AG04449 (cell line): ENCODE measurements around the gene GOLGA6L10.
"Not testable (repeated sequence)": the region's sequence is repeated elsewhere in the genome, so short reads cannot be mapped to it uniquely, and the experiment has no call there.

ENCODE experiments used
- CTCF ChIA-PET: fragments of 350-600 bp; formaldehyde crosslinking; extraction: SDS; loops from one replicate; lab custom pipeline; 2021; ENCODE audit warnings: antibody characterized with exemption; lab: Yijun Ruan, JAX
- POLR2A ChIA-PET: fragments of 400-600, 350-600 bp; formaldehyde crosslinking; extraction: SDS; loops from one replicate; lab custom pipeline; 2020; ENCODE audit warnings: antibody characterized with exemption, inconsistent platforms; lab: Yijun Ruan, JAX
- DNase-seq: peaks from one replicate; pipeline ENCODE4 v3.0.0-alpha.2; 2010; ENCODE audit warnings: low read depth, low spot score
- H3K4me3 ChIP-seq: 2 replicates; pipeline ENCODE4 v1.5.1; 2011; ENCODE audit warnings: low read depth, mild to moderate bottlenecking, control low read depth, low read length
- TF ChIP-seq, protein P1 (sequence below): IDR thresholded peaks from one replicate; pipeline ENCODE4 v1.5.1; 2011; ENCODE audit warnings: mild to moderate bottlenecking, moderate library complexity, low read length, control low read depth, inconsistent platforms; ENCODE audit not compliant: insufficient read depth; ENCODE audit errors: missing control alignments

GOLGA6L10 gene, protein sequence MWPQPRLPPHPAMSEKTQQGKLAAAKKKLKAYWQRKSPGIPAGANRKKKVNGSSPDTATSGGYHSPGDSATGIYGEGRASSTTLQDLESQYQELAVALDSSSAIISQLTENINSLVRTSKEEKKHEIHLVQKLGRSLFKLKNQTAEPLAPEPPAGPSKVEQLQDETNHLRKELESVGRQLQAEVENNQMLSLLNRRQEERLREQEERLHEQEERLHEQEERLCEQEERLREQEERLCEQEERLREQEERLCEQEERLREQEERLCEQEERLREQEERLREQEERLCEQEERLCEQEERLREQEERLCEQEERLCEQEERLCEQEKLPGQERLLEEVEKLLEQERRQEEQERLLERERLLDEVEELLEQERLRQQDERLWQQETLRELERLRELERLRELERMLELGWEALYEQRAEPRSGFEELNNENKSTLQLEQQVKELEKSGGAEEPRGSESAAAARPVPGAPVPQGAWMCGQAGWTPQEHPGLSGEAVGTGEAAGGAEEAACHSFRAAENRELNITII

DNA sequence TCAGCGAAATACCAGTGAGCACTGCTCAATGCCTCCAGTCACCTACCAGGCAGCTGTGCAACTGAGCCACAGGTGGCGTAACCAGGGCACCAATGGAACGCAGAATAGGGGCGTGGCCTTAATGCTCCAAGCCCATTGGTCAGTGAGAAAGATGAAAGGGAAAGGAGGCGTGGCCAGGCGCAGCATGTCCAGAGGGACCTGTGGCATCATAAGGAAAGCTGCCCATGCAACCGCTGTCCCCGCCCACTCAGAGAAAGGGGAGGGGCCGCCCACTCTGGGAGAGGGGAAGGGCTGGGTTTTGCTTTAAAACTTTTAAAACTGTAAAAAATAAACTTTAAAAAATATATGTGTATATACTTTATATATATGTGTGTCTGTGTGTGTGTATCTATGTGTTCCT lies at the start of gene GOLGA6L10:
GOLGA6L10 (minus strand) TSS at position 101 of the 400 bp plus-strand sequence; CDS start at position 1, 100 bp downstream.
- POLR2A ChIA-PET, DNase-seq, CTCF ChIA-PET, H3K4me3 ChIP-seq: not testable (repeated sequence)

GRCh38 chr15:82398785-82399184 lies 49.5 kb upstream of the GOLGA6L10 start:
- DNase-seq = no peak
- H3K4me3 ChIP-seq = no peak overlapping the region
- POLR2A ChIA-PET = no interaction called here
- CTCF ChIA-PET = no interaction called here
- TF ChIP-seq, protein P1, sequence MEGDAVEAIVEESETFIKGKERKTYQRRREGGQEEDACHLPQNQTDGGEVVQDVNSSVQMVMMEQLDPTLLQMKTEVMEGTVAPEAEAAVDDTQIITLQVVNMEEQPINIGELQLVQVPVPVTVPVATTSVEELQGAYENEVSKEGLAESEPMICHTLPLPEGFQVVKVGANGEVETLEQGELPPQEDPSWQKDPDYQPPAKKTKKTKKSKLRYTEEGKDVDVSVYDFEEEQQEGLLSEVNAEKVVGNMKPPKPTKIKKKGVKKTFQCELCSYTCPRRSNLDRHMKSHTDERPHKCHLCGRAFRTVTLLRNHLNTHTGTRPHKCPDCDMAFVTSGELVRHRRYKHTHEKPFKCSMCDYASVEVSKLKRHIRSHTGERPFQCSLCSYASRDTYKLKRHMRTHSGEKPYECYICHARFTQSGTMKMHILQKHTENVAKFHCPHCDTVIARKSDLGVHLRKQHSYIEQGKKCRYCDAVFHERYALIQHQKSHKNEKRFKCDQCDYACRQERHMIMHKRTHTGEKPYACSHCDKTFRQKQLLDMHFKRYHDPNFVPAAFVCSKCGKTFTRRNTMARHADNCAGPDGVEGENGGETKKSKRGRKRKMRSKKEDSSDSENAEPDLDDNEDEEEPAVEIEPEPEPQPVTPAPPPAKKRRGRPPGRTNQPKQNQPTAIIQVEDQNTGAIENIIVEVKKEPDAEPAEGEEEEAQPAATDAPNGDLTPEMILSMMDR = no peak

DNA sequence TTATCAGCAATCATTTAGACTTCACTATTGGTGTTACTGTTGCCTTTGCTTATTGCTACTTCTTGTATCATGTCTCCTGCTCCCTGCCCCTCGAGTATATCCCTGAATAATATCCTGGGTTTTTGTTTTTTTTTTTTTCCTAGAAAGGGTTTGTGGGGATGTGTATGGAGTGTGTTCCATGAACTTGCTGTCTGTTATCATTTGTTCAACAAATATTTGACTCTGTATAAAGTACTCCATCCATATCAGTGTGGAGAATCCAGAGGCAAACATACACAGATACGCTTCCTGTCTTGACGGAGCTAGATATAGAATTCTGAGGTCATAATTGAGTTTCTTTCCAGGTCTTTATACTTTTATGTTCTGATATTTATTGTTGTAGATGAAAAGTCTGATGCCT lies 48.5 kb upstream of the GOLGA6L10 start:
- DNase-seq = no peak
- ChIA-PET CTCF (no interaction called here), POLR2A (no interaction called here)
- no peak overlapping the region for H3K4me3 ChIP-seq
- TF ChIP-seq, protein P1 = no peak

GRCh38 chr15:82395788-82396187 lies 46.5 kb upstream of the GOLGA6L10 start:
- CTCF ChIA-PET, H3K4me3 ChIP-seq, POLR2A ChIA-PET, DNase-seq: not testable (repeated sequence)

DNA sequence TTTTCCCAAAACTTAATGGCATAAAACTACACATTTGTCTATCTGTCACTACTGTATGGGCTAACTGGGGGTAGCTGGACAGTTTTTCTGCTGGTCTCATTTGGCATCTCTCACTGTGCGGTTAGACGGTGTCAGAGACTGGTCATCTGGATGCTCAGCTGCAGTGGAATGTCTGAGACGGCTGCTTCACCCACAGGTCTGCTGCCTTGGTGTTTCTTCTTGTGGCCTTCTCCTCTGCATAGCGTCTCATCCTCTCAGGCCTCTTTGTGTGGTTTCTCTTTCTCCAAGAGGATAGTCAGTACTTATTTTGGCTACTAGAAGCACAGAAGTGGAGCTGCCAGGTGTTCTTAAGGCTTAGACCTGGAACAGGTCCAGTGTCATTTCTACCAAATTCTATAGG lies 44.4 kb upstream of the GOLGA6L10 start:
- CTCF ChIA-PET = interaction anchor here (1.7 kb wide), 1 partner anchor 12 kb away, joined by 4 read pairs; no protein-coding TSS in a partner anchor
- TF ChIP-seq, protein P1 = no peak
- peak; percentile 17 for DNase-seq

GRCh38 chr15:82392077-82392476 lies 42.8 kb upstream of the GOLGA6L10 start:
- CTCF ChIA-PET, POLR2A ChIA-PET, H3K4me3 ChIP-seq, DNase-seq: not testable (repeated sequence)

More for the DNA sequence above, 44.4 kb upstream of the GOLGA6L10 start:
- H3K4me3 ChIP-seq = no peak overlapping the region
- POLR2A ChIA-PET = no interaction called here

DNA sequence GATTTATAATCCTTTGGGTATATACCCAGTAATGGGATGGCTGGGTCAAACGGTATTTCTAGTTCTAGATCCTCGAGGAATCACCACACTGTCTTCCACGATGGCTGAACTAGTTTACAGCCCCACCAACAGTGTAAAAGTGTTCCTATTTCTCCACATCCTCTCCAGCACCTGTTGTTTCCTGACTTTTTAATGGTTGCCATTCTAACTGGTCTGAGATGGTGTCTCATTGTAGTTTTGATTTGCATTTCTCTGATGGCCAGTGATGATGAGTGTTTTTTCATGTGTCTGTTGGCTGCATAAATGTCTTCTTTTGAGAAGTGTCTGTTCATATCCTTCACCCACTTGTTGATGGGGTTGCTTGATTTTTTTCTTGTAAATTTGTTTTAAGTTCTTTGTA lies 40.9 kb upstream of the GOLGA6L10 start:
- POLR2A ChIA-PET, CTCF ChIA-PET, DNase-seq, H3K4me3 ChIP-seq: not testable (repeated sequence)

DNA sequence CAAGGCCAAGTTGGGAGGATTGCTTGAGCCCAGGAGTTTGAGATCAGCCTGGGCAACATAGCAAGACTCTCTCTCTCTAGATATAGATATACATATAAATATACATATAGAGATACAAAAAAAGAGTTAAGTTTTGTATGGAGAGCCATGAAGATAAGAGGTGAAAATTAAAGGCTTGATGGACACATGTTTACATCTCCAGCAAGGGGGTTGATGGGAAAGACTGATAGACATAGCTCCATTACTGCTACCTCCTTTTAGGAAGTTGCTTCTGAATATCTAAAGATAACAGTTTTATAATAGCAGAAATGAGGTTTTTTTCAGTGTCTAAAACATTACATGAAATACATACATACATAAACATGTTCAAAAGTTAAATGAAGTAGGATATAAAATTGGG lies 37.9 kb upstream of the GOLGA6L10 start:
- CTCF ChIA-PET, H3K4me3 ChIP-seq, POLR2A ChIA-PET, DNase-seq: not testable (repeated sequence)

DNA sequence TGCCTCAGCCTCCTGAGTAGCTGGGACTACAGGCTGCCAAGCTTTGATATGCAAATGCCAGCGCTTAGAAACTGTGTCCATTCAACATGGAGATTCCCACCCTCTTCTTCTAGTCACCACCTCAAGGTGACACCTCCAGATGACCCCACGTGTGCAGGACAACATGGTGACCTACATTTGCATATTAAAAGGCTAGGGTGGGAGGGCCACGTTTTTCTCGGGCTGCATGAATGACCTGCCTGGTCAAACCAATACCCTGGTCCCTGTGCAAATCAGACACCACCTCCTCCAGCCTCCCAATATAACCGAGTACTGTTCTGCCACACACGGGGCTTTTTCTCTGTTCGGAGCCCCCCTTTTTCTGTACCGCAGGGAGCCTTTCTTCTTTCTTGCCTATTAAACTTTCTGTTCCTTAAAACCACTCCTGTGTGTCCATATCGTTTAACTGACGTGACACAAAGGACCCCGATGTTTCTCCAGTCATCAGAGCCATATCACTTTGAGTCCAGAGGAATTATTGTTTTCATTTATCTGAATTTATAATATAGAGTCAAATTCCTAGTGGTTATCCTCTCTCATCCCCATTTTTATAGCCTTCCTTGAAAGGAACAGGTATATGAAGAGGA lies 32.2 kb upstream of the GOLGA6L10 start:
- CTCF ChIA-PET = not testable (repeated sequence)

GRCh38 chr15:82379552-82379951 lies 30.3 kb upstream of the GOLGA6L10 start:
- CTCF ChIA-PET, POLR2A ChIA-PET, DNase-seq: not testable (repeated sequence)

More for the DNA sequence above, 32.2 kb upstream of the GOLGA6L10 start:
- H3K4me3 ChIP-seq, POLR2A ChIA-PET, DNase-seq: not testable (repeated sequence)

GRCh38 chr15:82373661-82374060 lies 24.4 kb upstream of the GOLGA6L10 start:
- DNase-seq, H3K4me3 ChIP-seq, POLR2A ChIA-PET, CTCF ChIA-PET: not testable (repeated sequence)

More at GRCh38 chr15:82379552-82379951, 30.3 kb upstream of the GOLGA6L10 start:
- H3K4me3 ChIP-seq = not testable (repeated sequence)
